Panc1 (cell line): ENCODE data around the gene DPP9. TPM values are rescaled to one million over a fixed set of nuclear protein-coding genes. Genes with fewer than 3 reads are reported as not detected.

ENCODE experiments used
- ATAC-seq: fragments of 200-7000 bp; cut with Tn5 transposase; 2 replicates; pipeline ENCODE4 v1.9.1; 2020; ENCODE audit warnings: mild to moderate bottlenecking, moderate library complexity
- BruUV-seq: library from RNA; stranded (reverse); fragments of 400-500 nt; replicated peaks from 2 replicates; lab custom pipeline; 2021; lab: Mats Ljungman, UMichigan
- CTCF ChIA-PET: fragments of 300-600 bp; sonication (Branson Sonifier 250); formaldehyde crosslinking; loops from one replicate; lab custom pipeline; 2022; ENCODE audit warnings: antibody characterized with exemption; lab: Charles Lee
- POLR2A ChIA-PET: fragments of 300-600 bp; sonication (Branson Sonifier 250); formaldehyde crosslinking; loops from one replicate; lab custom pipeline; 2022; ENCODE audit warnings: antibody characterized with exemption; lab: Charles Lee
- DNase-seq: peaks from one replicate; pipeline ENCODE4 v3.0.0-alpha.2; 2010; ENCODE audit warnings: low read depth, low spot score
- H3K27ac ChIP-seq: 2 replicates; pipeline ENCODE4 v1.5.1; 2011; ENCODE audit warnings: mild to moderate bottlenecking, low read length, inconsistent platforms
- H3K27me3 ChIP-seq: fragments of 200-500 bp; sonication (Bioruptor generic); 2 replicates; pipeline ENCODE4 v1.6.0; 2014; ENCODE audit warnings: low read length, inconsistent platforms; ENCODE audit not compliant: control insufficient read depth, insufficient read depth
- H3K36me3 ChIP-seq: fragments of 200-500 bp; sonication (Bioruptor generic); 2 replicates; pipeline ENCODE4 v1.5.1; 2014; ENCODE audit warnings: inconsistent platforms, mild to moderate bottlenecking, low read length, moderate library complexity; ENCODE audit not compliant: control insufficient read depth, insufficient read depth
- H3K4me1 ChIP-seq: 2 replicates; pipeline ENCODE4 v1.5.1; 2011; ENCODE audit warnings: inconsistent platforms, mild to moderate bottlenecking, low read length, moderate library complexity; ENCODE audit not compliant: control insufficient read depth, insufficient read depth
- H3K4me3 ChIP-seq, 2 experiments: 2 replicates each; pipeline ENCODE4 v1.5.1; 2011 to 2012; ENCODE audit warnings: low read depth in 2 of 2, low read length in 2 of 2, mild to moderate bottlenecking in 2 of 2, inconsistent platforms in 1 of 2, moderate library complexity in 1 of 2
- H3K9me3 ChIP-seq: fragments of 200-500 bp; sonication (Bioruptor generic); 2 replicates; pipeline ENCODE4 v1.5.1; 2014; ENCODE audit warnings: low read depth, mild to moderate bottlenecking, inconsistent platforms, low read length, moderate library complexity; ENCODE audit not compliant: control insufficient read depth, insufficient read depth
- CTCF ChIP-seq: fragments of 450-650 bp; IDR thresholded peaks from 2 replicates; pipeline ENCODE4 v1.5.1; 2017; ENCODE audit warnings: mild to moderate bottlenecking
- POLR2AphosphoS5 ChIP-seq: IDR thresholded peaks from 2 replicates; pipeline ENCODE4 v1.6.1; 2012; ENCODE audit warnings: mild to moderate bottlenecking, low read depth, low read length, moderate library complexity
- REST ChIP-seq, 2 experiments: IDR thresholded peaks; 2 replicates each; pipeline ENCODE4 v1.6.1; 2011 to 2012; ENCODE audit warnings: low read depth in 2 of 2, control low read depth in 1 of 2, low read length in 1 of 2, mild to moderate bottlenecking in 1 of 2, moderate library complexity in 1 of 2; ENCODE audit not compliant: insufficient read depth in 1 of 2
- SIN3A ChIP-seq: IDR thresholded peaks from 2 replicates; pipeline ENCODE4 v1.6.1; 2012; ENCODE audit warnings: low read depth, mild to moderate bottlenecking, low read length, moderate library complexity, borderline replicate concordance; ENCODE audit not compliant: insufficient read depth
- TCF7L2 ChIP-seq: IDR thresholded peaks from 2 replicates; pipeline ENCODE4 v1.6.1; 2011; ENCODE audit warnings: mild to moderate bottlenecking, low read depth, low read length, inconsistent platforms
- in situ Hi-C: cut with HindIII; loops from 2 replicates; pipeline ENCODE4 v1.10.0; 2016; ENCODE audit warnings: low sequenced_read_pairs, low pct_unique_long_range_greater_than_20kb
- intact Hi-C: fragments of 100-400 bp; cut with micrococcal nuclease; formaldehyde crosslinking; loops from one replicate; pipeline ENCODE4 v1.10.0; 2022; ENCODE audit not compliant: unreplicated experiment
- total RNA-seq: library from RNA; stranded (reverse); gene quantifications from one replicate; pipeline ENCODE4 v1.2.1, GENCODE V29; 2021; ENCODE audit not compliant: unreplicated experiment

DPP9 gene
- total RNA-seq, 1 experiment from 2014 or later: 108 TPM

GRCh38 chr19:4713384-4713951, 10.2 kb downstream of the DPP9 start:
- ChIA-PET POLR2A (no interaction called here), CTCF (no interaction called here)
- peak overlapping the region; percentile 23; the same call in 1 of the 2 replicates for H3K27ac ChIP-seq
- no peaks in the 10 kb centered on the region for H3K27me3 ChIP-seq
- H3K9me3 ChIP-seq: no peaks in the 10 kb centered on the region
- DNase-seq: peak; percentile 91
- in situ Hi-C loops: no loop called here
- TF ChIP-seq SIN3A (no peak), POLR2AphosphoS5 (peak; percentile 76), REST (IDR thresholded peaks at IDR 0.05; ENCODE audit: insufficient read depth in 1 of 2, low read depth in 2 of 2, low read length in 1 of 2) (no peak)
- peak; percentile 85 for ATAC-seq
- peaks cover 40% of the 10 kb centered on the region for H3K4me1 ChIP-seq
- no TSS peak for BruUV-seq
- intact Hi-C loops: no loop called here
- no peak overlapping the region for H3K4me3 ChIP-seq
- no peaks in the 10 kb centered on the region; the same call in 1 of the 2 replicates for H3K36me3 ChIP-seq

GRCh38 chr19:4712771-4713170, 10.9 kb downstream of the DPP9 start:
- Histone ChIP-seq H3K4me3 (no peak overlapping the region), H3K4me1 (peaks cover 33% of the 10 kb centered on the region), H3K9me3 (no peaks in the 10 kb centered on the region), H3K36me3 (no peaks in the 10 kb centered on the region; the same call in 1 of the 2 replicates), H3K27ac (peak overlapping the region; percentile 7; the same call in 1 of the 2 replicates), H3K27me3 (no peaks in the 10 kb centered on the region)
- TF ChIP-seq REST (IDR thresholded peaks at IDR 0.05; ENCODE audit: insufficient read depth in 1 of 2, low read depth in 2 of 2, low read length in 1 of 2) (no peak), CTCF (no peak), POLR2AphosphoS5 (no peak), SIN3A (no peak), TCF7L2 (no peak)
- in situ Hi-C loops (no loop called here), intact Hi-C loops (no loop called here)
- ATAC-seq: no peak
- CTCF ChIA-PET: no interaction called here
- BruUV-seq: no TSS peak
- POLR2A ChIA-PET: no interaction called here
- no peak for DNase-seq
